Hippocampal formation (tissue), 2 donors: ENCODE data around the gene COL23A1.

Source experiments
- DNase-seq, 2 donors: peaks; one replicate each; lab custom pipeline; 2025; lab: John Stamatoyannopoulos, UW

The COL23A1 gene

DNA sequence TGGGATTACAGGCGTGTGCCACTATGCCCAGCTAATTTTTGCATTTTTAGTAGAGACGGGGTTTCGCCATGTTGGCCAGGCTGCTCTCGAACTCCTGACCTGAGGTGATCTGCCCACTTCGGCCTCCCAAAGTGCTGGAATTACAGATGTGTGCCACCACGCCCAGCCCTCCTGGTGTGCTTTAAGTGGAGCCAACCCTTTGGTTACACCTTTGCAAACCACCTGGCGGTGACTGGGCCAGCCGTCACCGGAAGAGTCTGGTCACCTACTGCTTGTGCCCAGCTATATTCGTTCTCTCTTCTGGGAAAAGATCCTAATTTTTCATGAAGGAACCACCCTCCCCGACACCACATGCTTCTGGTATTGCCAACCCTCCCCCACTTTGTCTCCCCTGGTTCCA lies 35.9 kb downstream of the COL23A1 start:
- no peak for DNase-seq

GRCh38 chr5:178553517-178553916 lies 36.7 kb downstream of the COL23A1 start:
- no peak for DNase-seq

- no peak for DNase-seq
These were observed 38.7 kb downstream of the COL23A1 start for GRCh38 chr5:178551468-178551867.

DNA sequence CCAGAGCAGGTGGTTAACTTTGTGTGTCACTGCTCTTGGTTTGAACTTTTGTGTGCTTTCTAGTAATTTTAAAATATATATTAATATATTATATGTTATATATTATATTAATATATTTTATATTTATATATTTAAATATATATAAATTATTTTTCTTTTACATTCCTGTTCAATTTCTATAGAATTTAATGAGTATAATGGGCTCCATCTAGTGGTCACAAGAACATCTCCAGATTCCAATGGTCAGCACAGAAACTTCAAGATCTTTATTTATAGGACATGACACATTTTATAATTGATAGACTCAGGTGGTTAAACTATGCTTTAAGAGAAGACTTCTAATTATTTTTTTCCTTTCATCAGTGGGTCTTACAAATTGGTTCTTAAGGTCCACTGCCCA lies 39.1 kb downstream of the COL23A1 start:
- DNase-seq, result peak in 1 of 2 donors; percentile 65

DNA sequence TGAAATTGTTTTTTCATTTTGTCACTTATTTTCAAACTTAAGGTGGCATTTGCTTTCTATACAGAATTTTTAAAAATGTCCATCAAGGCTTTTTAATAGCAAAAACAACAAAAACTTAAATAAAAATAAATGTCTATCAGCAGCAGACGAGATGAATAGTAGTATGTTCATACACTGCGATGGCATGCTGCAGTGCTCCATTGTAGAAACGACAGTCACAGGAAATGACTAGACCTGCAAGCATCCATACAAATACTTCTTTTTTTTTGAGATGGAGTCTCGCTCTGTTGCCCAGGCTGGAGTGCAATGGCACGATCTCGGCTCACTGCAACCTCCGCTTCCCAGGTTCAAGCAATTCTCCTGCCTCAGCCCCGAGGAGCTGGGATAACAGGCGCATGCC lies 41.4 kb downstream of the COL23A1 start:
- no peak for DNase-seq

DNA sequence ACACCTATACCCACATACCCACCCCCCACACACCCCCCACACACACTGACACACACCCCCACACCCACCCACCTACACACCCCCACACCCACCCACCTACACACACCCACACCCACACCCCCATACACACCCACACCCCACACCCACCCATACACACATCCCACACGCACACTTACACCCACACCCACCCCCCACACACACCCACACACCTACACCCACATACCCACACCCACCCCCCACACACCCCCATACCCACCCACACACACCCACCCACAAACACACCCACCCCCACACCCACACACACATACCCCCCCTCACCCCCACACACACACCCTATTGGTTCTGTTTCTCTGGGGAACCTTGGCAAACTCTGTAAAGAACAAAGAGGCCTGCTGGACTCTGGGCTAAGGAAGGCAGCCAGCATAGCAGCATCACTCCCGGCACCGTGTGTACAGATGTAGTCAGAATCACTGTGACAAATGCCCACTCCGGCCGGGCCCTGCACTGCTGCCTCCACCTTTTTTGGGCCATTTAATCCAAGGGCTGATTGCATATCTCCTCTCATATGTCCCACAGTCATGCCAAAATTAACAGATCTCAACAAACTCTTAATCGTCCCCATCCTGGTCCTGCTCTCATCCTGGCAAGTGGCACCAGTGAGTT lies 42.3 kb downstream of the COL23A1 start:
- DNase-seq, result no peak

- DNase-seq, result no peak
These were observed 43.0 kb downstream of the COL23A1 start for GRCh38 chr5:178547052-178547666.

- DNase-seq, result no peak
These were observed 43.5 kb downstream of the COL23A1 start for GRCh38 chr5:178546675-178547033.

DNA sequence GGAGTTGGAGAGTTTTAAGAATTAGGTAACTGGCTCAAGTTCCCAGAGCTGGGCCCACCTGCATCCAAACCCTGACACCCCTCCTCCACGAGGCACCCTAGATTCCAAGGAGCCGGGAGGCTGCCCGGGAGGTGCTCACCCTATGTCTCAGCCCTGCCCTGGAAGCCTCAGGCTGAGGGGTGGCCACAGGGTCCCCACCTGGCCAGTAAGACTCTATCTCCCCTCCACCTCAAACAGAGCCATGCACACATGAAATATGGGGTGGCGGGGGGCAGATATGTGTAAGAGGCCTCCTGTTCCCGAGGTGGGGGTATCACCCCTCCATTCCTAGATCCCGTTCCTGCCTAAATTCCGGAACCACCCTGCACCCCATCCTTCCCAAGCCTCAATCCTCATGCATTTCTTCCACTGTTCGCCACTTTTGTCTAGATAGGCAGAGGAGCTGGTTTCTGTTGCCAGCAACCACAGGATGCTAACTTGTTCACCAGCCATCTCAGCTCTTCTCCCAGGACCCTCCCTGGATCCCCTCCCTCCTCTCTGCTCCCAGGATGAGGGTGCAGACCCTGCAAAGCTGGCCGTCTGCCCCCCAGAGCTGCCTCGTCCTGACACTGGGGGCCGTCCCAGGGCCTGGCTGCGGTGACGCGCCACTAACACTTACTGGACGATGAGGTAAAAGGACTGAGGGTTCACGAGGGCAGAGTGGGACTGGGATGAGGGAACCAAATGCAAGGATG lies 44.1 kb downstream of the COL23A1 start:
- DNase-seq, result no peak

GRCh38 chr5:178545176-178545575 lies 45.0 kb downstream of the COL23A1 start:
- no peak for DNase-seq

DNA sequence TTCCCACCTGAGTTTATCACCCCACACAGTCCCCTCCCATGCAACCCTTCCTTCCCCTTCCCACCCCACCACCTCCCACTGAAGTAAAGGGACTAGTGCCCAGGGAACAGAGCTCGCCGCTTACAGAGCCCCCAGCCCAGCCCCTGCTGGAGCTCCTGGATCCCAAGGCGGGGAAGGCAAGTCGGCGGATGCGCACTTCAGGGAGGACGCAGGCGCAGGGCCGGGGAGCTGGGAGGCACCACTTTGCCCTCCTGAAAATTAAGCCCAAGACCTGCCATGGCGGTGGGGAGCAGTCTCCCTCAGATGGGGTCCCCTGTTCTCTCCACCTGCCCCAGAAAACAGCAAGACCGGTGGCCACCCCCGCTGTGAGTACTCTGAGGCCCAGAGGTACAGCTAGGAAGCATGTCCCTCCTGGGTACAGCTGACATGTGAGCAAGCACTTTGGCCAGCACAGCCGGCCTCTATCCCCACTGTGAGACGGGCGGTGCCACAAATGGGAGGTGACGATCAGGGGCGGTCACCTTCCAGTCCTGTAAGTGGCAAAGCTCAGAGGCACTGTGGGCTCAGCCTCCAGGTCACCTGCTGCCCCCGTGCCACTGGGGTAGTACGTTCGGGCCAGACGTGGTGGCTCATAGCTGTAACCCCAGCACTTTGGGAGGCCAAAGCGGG lies 45.9 kb downstream of the COL23A1 start:
- no peak for DNase-seq

- DNase-seq, result no peak
These were observed 47.7 kb downstream of the COL23A1 start for GRCh38 chr5:178542455-178542854.

GRCh38 chr5:178540526-178540925 lies 49.7 kb downstream of the COL23A1 start:
- no peak for DNase-seq

GRCh38 chr5:178538741-178539229 lies 51.4 kb downstream of the COL23A1 start:
- no peak for DNase-seq

- DNase-seq, result no peak
These were observed 52.5 kb downstream of the COL23A1 start for GRCh38 chr5:178537467-178538371.

GRCh38 chr5:178536541-178537466 lies 53.4 kb downstream of the COL23A1 start:
- DNase-seq, result no peak

- DNase-seq, result peak in 1 of 2 donors; percentile 11
These were observed 54.7 kb downstream of the COL23A1 start for GRCh38 chr5:178535299-178536175.

GRCh38 chr5:178533136-178533535 lies 57.1 kb downstream of the COL23A1 start:
- DNase-seq, result no peak

GRCh38 chr5:178532666-178533065 lies 57.5 kb downstream of the COL23A1 start:
- no peak for DNase-seq
